Tibial artery (tissue), 4 donors: ENCODE measurements around the gene STK36.

Experiments
- DNase-seq, 2 donors: peaks; one replicate each; pipeline ENCODE4 v3.0.0-alpha.2; 2019
- H3K27ac ChIP-seq, 2 donors: fragments of 200-600 bp; sonication (generic) in 1 of 2; 1 replicate in 1 of 2; 2 replicates in 1 of 2; pipeline ENCODE4 v1.5.1; 2018 to 2019; ENCODE audit warnings: mild to moderate bottlenecking in 1 of 2
- H3K27me3 ChIP-seq, 2 donors: fragments of 200-600 bp; sonication (generic) in 1 of 2; one replicate each; pipeline versions ENCODE4 v1.5.1 to v1.6.0; 2016 to 2019
- H3K36me3 ChIP-seq, 3 donors: fragments of 200-600 bp; sonication (generic) in 2 of 3; one replicate each; pipeline ENCODE4 v1.5.1; 2016 to 2019; ENCODE audit warnings: mild to moderate bottlenecking in 2 of 3
- H3K4me1 ChIP-seq, 4 donors: fragments of 200-600 bp; sonication (generic) in 2 of 4; 1 replicate in 3 of 4; 2 replicates in 1 of 4; pipeline ENCODE4 v1.5.1; 2016 to 2019
- H3K4me3 ChIP-seq, 2 donors: fragments of 200-600 bp; sonication (generic) in 1 of 2; 1 replicate in 1 of 2; 2 replicates in 1 of 2; pipeline ENCODE4 v1.5.1; 2018 to 2019; ENCODE audit warnings: mild to moderate bottlenecking in 2 of 2
- H3K9me3 ChIP-seq, 3 donors: fragments of 200-600 bp; sonication (generic) in 1 of 3; one replicate each; pipeline ENCODE4 v1.5.1; 2016 to 2019
- CTCF ChIP-seq, 2 experiments: fragments of 200-600 bp in 1 of 2; fragments of 450-650 bp in 1 of 2; IDR thresholded peaks; one replicate each; pipeline ENCODE4 v1.5.1; 2017 to 2019; ENCODE audit warnings: antibody characterized with exemption in 2 of 2, mild to moderate bottlenecking in 1 of 2, moderate library complexity in 1 of 2
- intact Hi-C: fragments of 100-400 bp; cut with DNase I; formaldehyde crosslinking; loops from one replicate; pipeline ENCODE4 v1.15.0; 2023; ENCODE audit warnings: low total_unique reads

STK36 gene

DNA sequence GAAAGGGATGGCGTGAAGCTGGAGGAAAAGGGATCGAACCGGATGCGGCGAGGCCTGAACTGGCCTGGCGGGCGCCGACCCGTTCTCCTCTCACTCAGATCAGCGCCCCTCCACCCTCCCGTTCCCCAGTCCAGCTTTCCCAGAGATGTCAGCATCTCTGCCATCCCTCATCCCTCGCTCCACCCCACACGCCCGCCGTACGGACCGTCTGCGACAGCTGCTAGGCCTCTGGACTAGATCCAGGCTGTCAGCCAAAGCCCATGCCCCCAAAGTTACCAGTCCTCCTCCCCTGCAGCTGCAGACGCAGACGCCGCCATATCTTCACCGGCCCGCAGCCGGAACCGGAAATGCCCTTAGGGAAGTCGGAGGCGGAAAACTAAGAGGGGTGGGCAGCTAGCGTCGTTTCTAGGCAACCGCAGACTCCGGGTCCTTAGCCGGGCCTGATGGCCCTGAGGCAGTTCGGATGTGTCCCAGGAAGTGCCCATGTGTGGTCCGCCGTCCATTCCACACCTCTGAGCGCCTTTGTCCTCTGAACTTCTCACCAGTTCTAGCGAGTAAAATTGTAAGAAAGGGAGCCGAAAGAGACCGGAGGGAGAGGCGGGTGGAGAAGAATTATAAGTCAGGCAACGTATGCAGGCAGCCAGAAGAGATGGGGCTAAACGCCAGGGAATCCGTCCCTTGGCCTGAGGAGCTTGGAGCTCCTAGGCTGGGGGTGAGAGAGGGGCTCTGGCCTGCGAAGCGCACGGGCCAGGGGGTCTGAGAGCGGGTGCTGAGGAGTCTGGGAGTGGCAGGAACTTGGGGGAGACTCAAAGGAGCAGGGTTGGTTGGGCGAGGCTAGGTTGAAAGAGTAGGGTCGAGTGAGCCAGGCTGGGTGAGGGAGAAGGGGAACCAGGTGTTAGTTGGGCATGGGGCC, at the start of gene STK36, which contains the start of gene RNF25:
TSS of gene STK36 (plus strand) at position 433 of the 913 bp plus-strand sequence. CDS start 744 bp downstream, outside the sequence.
TSS of gene RNF25 (minus strand) at position 349 of the 913 bp plus-strand sequence. CDS start at position 317, 32 bp downstream.
- intact Hi-C loops = no loop called here
- Histone ChIP-seq H3K4me1 (peaks cover 0 to 18% (median 14%) of the 10 kb centered on the region in 4 donors), H3K27me3 (no peaks in the 10 kb centered on the region), H3K4me3 (peak within 1 kb of the TSS; percentile 64 to 75), H3K27ac (peak within 1 kb of the TSS; percentile 71 to 80), H3K9me3 (no peaks in the 10 kb centered on the region), H3K36me3 (peaks cover 19 to 45% (median 24%) of the 10 kb centered on the region in 3 donors)
- DNase-seq = peak; percentile 81 to 88
- TF ChIP-seq CTCF (IDR thresholded peaks at IDR 0.05) = no peak

GRCh38 chr2:218622606-218623365, 49.1 kb upstream of the STK36 start:
- Histone ChIP-seq H3K4me1 (no peaks in the 10 kb centered on the region), H3K27me3 (no peaks in the 10 kb centered on the region), H3K4me3 (no peak overlapping the region), H3K9me3 (no peaks in the 10 kb centered on the region), H3K27ac (no peak overlapping the region), H3K36me3 (no peaks in the 10 kb centered on the region)
- DNase-seq = no peak
- intact Hi-C loops = no loop called here
- no peak for TF ChIP-seq CTCF (IDR thresholded peaks at IDR 0.05)

DNA sequence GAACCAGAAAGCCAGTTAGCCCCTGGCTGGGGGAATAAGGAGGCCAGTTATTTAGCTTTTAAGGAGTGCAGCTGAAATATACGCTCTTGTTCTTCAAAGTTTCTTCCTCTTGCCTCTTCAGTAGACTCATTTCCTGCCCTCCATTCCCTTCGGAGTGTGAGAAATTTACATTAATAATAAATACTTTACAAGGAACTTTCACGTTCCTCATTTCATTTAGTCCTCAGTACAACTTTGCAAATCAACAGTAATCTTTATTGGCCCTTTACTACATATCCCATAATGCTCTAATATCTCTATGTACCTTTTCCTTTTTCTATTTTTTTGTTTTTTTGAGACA, 48.5 kb upstream of the STK36 start:
- intact Hi-C loops = no loop called here
- no peak overlapping the region for H3K27ac ChIP-seq
- DNase-seq = no peak

GRCh38 chr2:218626369-218626768, 45.5 kb upstream of the STK36 start:
- Histone ChIP-seq H3K36me3 (no peaks in the 10 kb centered on the region), H3K9me3 (no peaks in the 10 kb centered on the region), H3K27me3 (no peaks in the 10 kb centered on the region), H3K27ac (no peak overlapping the region), H3K4me3 (no peak overlapping the region), H3K4me1 (no peaks in the 10 kb centered on the region)
- TF ChIP-seq CTCF (IDR thresholded peaks at IDR 0.05) = no peak
- no peak for DNase-seq
- intact Hi-C loops = no loop called here

More for the DNA sequence above, 48.5 kb upstream of the STK36 start:
- Histone ChIP-seq H3K9me3 (no peaks in the 10 kb centered on the region), H3K36me3 (no peaks in the 10 kb centered on the region), H3K4me1 (no peaks in the 10 kb centered on the region), H3K27me3 (no peaks in the 10 kb centered on the region), H3K4me3 (no peak overlapping the region)
- no peak for TF ChIP-seq CTCF (IDR thresholded peaks at IDR 0.05)

- TF ChIP-seq CTCF (IDR thresholded peaks at IDR 0.05) = no peak
- no peaks in the 10 kb centered on the region for H3K4me1 ChIP-seq
- H3K27me3 ChIP-seq = no peaks in the 10 kb centered on the region
- no peak for DNase-seq
- no peaks in the 10 kb centered on the region for H3K9me3 ChIP-seq
- no peaks in the 10 kb centered on the region for H3K36me3 ChIP-seq
- intact Hi-C loops = no loop called here
- H3K27ac ChIP-seq = no peak overlapping the region
- no peak overlapping the region for H3K4me3 ChIP-seq
Measured at GRCh38 chr2:218627939-218628338, 43.9 kb upstream of the STK36 start.
